Neural cell (in vitro differentiated cells): ENCODE results near the gene TUB. TPM values are rescaled to one million over a fixed set of nuclear protein-coding genes. Genes with fewer than 3 reads are reported as not detected.

Experiments
- H2AFZ ChIP-seq: fragments of 200-600, 300-800 bp; sonication (generic), shearing (Covaris generic); 2 replicates; pipeline ENCODE4 v1.6.0; 2014; ENCODE audit warnings: low read depth, mild to moderate bottlenecking, antibody characterized with exemption, low read length, moderate library complexity
- H3F3A ChIP-seq: fragments of 200-600 bp; shearing (Covaris generic); 2 replicates; pipeline ENCODE4 v1.6.1; 2016; ENCODE audit warnings: mild to moderate bottlenecking, moderate library complexity, mixed read lengths, antibody characterized with exemption, low read length; ENCODE audit not compliant: insufficient read depth, poor library complexity, severe bottlenecking
- H3K27ac ChIP-seq: fragments of 200-600, 300-800 bp; sonication (generic), shearing (Covaris generic); 2 replicates; pipeline ENCODE4 v1.5.1; 2014; ENCODE audit warnings: mild to moderate bottlenecking, low read length, moderate library complexity
- H3K27me3 ChIP-seq: fragments of 300-800, 200-600 bp; sonication (generic), shearing (Covaris generic); 2 replicates; pipeline ENCODE4 v1.6.0; 2014; ENCODE audit warnings: mild to moderate bottlenecking, low read depth, low read length, moderate library complexity; ENCODE audit not compliant: insufficient read depth
- H3K36me3 ChIP-seq: fragments of 300-800, 200-600 bp; sonication (generic), shearing (Covaris generic); 2 replicates; pipeline ENCODE4 v1.5.1; 2014; ENCODE audit warnings: mild to moderate bottlenecking, antibody characterized with exemption, low read length, moderate library complexity; ENCODE audit not compliant: insufficient read depth
- H3K4me2 ChIP-seq: fragments of 300-800, 200-600 bp; sonication (generic), shearing (Covaris generic); 2 replicates; pipeline ENCODE4 v1.6.0; 2014; ENCODE audit warnings: mild to moderate bottlenecking, low read length
- H3K4me3 ChIP-seq: fragments of 300-800, 200-600 bp; sonication (generic), shearing (Covaris generic); 2 replicates; pipeline ENCODE4 v1.5.1; 2014; ENCODE audit warnings: mild to moderate bottlenecking, low read length, moderate library complexity
- H3K79me2 ChIP-seq: fragments of 200-600 bp; shearing (Covaris generic); replicated peaks from 2 replicates; pipeline ENCODE4 v1.6.0; 2014; ENCODE audit warnings: mild to moderate bottlenecking, low read length, moderate library complexity; ENCODE audit not compliant: insufficient read depth
- H3K9ac ChIP-seq: fragments of 300-800, 200-600 bp; sonication (generic), shearing (Covaris generic); 2 replicates; pipeline ENCODE4 v1.6.1; 2016; ENCODE audit warnings: mild to moderate bottlenecking, low read length, mixed read lengths
- H3K9me2 ChIP-seq: fragments of 200-600 bp; shearing (Covaris generic); 2 replicates; pipeline ENCODE4 v1.6.1; 2016; ENCODE audit warnings: mild to moderate bottlenecking, low read length, mixed read lengths; ENCODE audit not compliant: insufficient read depth
- H3K9me3 ChIP-seq: fragments of 200-600, 300-800 bp; sonication (generic), shearing (Covaris generic); 2 replicates; pipeline ENCODE4 v1.6.1; 2016; ENCODE audit warnings: mild to moderate bottlenecking, mixed run types, low read length, moderate library complexity, mixed read lengths
- H4K20me1 ChIP-seq: fragments of 200-600 bp; shearing (Covaris generic); 2 replicates; pipeline ENCODE4 v1.6.1; 2016; ENCODE audit warnings: mild to moderate bottlenecking, mixed run types; ENCODE audit not compliant: insufficient read depth
- CTCF ChIP-seq: fragments of 450-650 bp; IDR thresholded peaks from 2 replicates; pipeline ENCODE4 v1.5.1; 2014; ENCODE audit warnings: antibody characterized with exemption, mild to moderate bottlenecking, moderate library complexity; ENCODE audit not compliant: poor library complexity, severe bottlenecking
- EP300 ChIP-seq: fragments of 450-650 bp; conservative IDR thresholded peaks from 2 replicates; pipeline ENCODE4 v1.6.1; 2014; ENCODE audit warnings: antibody characterized with exemption, mild to moderate bottlenecking, moderate library complexity; ENCODE audit not compliant: poor library complexity, severe bottlenecking
- EZH2 ChIP-seq: fragments of 200-600, 300-800 bp; shearing (Covaris generic), sonication (generic); IDR thresholded peaks from 2 replicates; pipeline ENCODE4 v1.6.1; 2014; ENCODE audit warnings: antibody characterized with exemption, low read length, borderline replicate concordance, mild to moderate bottlenecking; ENCODE audit not compliant: insufficient read depth, poor library complexity, severe bottlenecking
- MXI1 ChIP-seq: fragments of 450-650 bp; conservative IDR thresholded peaks from 2 replicates; pipeline ENCODE4 v1.6.1; 2014; ENCODE audit warnings: antibody characterized with exemption, mild to moderate bottlenecking; ENCODE audit not compliant: poor library complexity, severe bottlenecking
- POLR2AphosphoS5 ChIP-seq: IDR thresholded peaks from 2 replicates; pipeline ENCODE4 v1.6.1; 2012
- RAD21 ChIP-seq: fragments of 450-650 bp; conservative IDR thresholded peaks from 2 replicates; pipeline ENCODE4 v1.6.1; 2014; ENCODE audit warnings: antibody characterized with exemption, mild to moderate bottlenecking, moderate library complexity
- REST ChIP-seq: IDR thresholded peaks from 2 replicates; pipeline ENCODE4 v1.6.1; 2012; ENCODE audit warnings: borderline replicate concordance
- SMC3 ChIP-seq: fragments of 450-650 bp; conservative IDR thresholded peaks from 2 replicates; pipeline ENCODE4 v1.6.1; 2014; ENCODE audit warnings: antibody characterized with exemption, mild to moderate bottlenecking, moderate library complexity; ENCODE audit not compliant: poor library complexity
- TAF1 ChIP-seq: IDR thresholded peaks from 2 replicates; pipeline ENCODE4 v1.6.1; 2012; ENCODE audit warnings: low read depth
- polyA plus RNA-seq: library from polyadenylated mRNA; depleted of rRNA; stranded (reverse); fragments of >200 nt; gene quantifications from 2 replicates; pipeline ENCODE4 v1.2.3, GENCODE V29; 2014

TUB gene
- polyA plus RNA-seq, 1 donor from 2014 or later, result 125 TPM

- TF ChIP-seq MXI1 (no peak), POLR2AphosphoS5 (no peak), REST (no peak), EP300 (no peak), SMC3 (no peak), CTCF (no peak), RAD21 (no peak), EZH2 (no peak), TAF1 (no peak)
- H2AFZ ChIP-seq, result no peak overlapping the region
- H3K9ac ChIP-seq, result no peak overlapping the region
- H3K4me2 ChIP-seq, result no peak overlapping the region
- H3K36me3 ChIP-seq, result no peaks in the 10 kb centered on the region
- no peaks in the 10 kb centered on the region for H3K9me3 ChIP-seq
- H3K27ac ChIP-seq, result no peak overlapping the region
- H3F3A ChIP-seq, result no peaks in the 10 kb centered on the region
- H3K4me3 ChIP-seq, result no peak overlapping the region
- H4K20me1 ChIP-seq, result no peaks in the 10 kb centered on the region
- no peaks in the 10 kb centered on the region for H3K27me3 ChIP-seq
- peaks cover 4% of the 10 kb centered on the region for H3K79me2 ChIP-seq
- no peaks in the 10 kb centered on the region for H3K9me2 ChIP-seq
Measured at GRCh38 chr11:8043756-8044155, 37.3 kb upstream of the TUB start.

- Histone ChIP-seq H3K79me2 (no peaks in the 10 kb centered on the region), H4K20me1 (no peaks in the 10 kb centered on the region), H3F3A (no peaks in the 10 kb centered on the region), H3K9me2 (no peaks in the 10 kb centered on the region), H2AFZ (no peak overlapping the region), H3K27me3 (no peaks in the 10 kb centered on the region), H3K9ac (no peak overlapping the region), H3K36me3 (no peaks in the 10 kb centered on the region), H3K4me2 (no peak overlapping the region), H3K9me3 (no peaks in the 10 kb centered on the region), H3K4me3 (no peak overlapping the region), H3K27ac (no peak overlapping the region)
- TF ChIP-seq EP300 (no peak), RAD21 (no peak), SMC3 (no peak), MXI1 (no peak), CTCF (no peak), EZH2 (no peak), TAF1 (no peak), REST (no peak), POLR2AphosphoS5 (no peak)
Measured at GRCh38 chr11:8045839-8046238, 35.2 kb upstream of the TUB start.
